T-helper 17 cell (primary cell): ENCODE data around the gene TLE1. TPM values are rescaled to one million over a fixed set of nuclear protein-coding genes. Genes with fewer than 3 reads are reported as not detected.
A peak's percentile ranks its signal among the peaks of the same experiment; 100 is the strongest.
"Not testable (repeated sequence)": the region's sequence is repeated elsewhere in the genome, so short reads cannot be mapped to it uniquely, and the experiment has no call there.

Source experiments
- ATAC-seq: fragments of 150-1000 bp; cut with Tn5 transposase; 2 replicates; pipeline ENCODE4 v1.10.0; 2021; ENCODE audit warnings: mild to moderate bottlenecking, moderate library complexity
- DNase-seq, 3 donors: peaks; one replicate each; pipeline versions ENCODE4 v3.0.0 to v3.0.0-alpha.2; 2020 to 2021
- H3K9me3 ChIP-seq: one replicate; pipeline ENCODE4 v1.7.0; 2013; ENCODE audit warnings: low read length, mild to moderate bottlenecking; ENCODE audit not compliant: control insufficient read depth, poor library complexity, severe bottlenecking
- H3K27ac Mint-ChIP-seq: one replicate; pipeline ENCODE4 v1.8.0; 2022; ENCODE audit warnings: mild to moderate bottlenecking, moderate library complexity, mixed read lengths
- H3K27me3 Mint-ChIP-seq: one replicate; pipeline ENCODE4 v1.8.0; 2022; ENCODE audit warnings: mixed read lengths
- H3K36me3 Mint-ChIP-seq: one replicate; pipeline ENCODE4 v1.8.0; 2022; ENCODE audit warnings: low read depth, mixed read lengths
- H3K4me1 Mint-ChIP-seq: one replicate; pipeline ENCODE4 v1.8.0; 2022; ENCODE audit warnings: mild to moderate bottlenecking, mixed read lengths
- H3K4me3 Mint-ChIP-seq: one replicate; pipeline ENCODE4 v1.8.0; 2022; ENCODE audit warnings: mild to moderate bottlenecking, moderate library complexity, mixed read lengths
- total RNA-seq, 4 donors: library from RNA in 2 of 4; stranded (reverse) in 2 of 4; gene quantifications; one replicate each; pipeline ENCODE4 v1.2.3 and lab custom pipeline; 2022 to 2026

Gene TLE1
- total RNA-seq, 2 donors from 2014 or later, result 2.2 to 3.4 TPM

- no peak overlapping the region for H3K4me3 Mint-ChIP-seq
- no peak for DNase-seq
- no peaks in the 10 kb centered on the region for H3K36me3 Mint-ChIP-seq
- no peaks in the 10 kb centered on the region for H3K27me3 Mint-ChIP-seq
- H3K27ac Mint-ChIP-seq, result no peak overlapping the region
- peaks cover 4% of the 10 kb centered on the region for H3K4me1 Mint-ChIP-seq
- H3K9me3 ChIP-seq, result no peaks in the 10 kb centered on the region
- peak; percentile 87 for ATAC-seq
Measured at GRCh38 chr9:81656004-81656403, 33.3 kb downstream of the TLE1 start.

- Mint-ChIP-seq H3K27ac (no peak overlapping the region), H3K27me3 (no peaks in the 10 kb centered on the region), H3K4me3 (no peak overlapping the region), H3K4me1 (peaks cover 4% of the 10 kb centered on the region), H3K36me3 (no peaks in the 10 kb centered on the region)
- DNase-seq (no peak), ATAC-seq (no peak)
- no peaks in the 10 kb centered on the region for H3K9me3 ChIP-seq
Measured at GRCh38 chr9:81653240-81653639, 36.1 kb downstream of the TLE1 start.

DNA sequence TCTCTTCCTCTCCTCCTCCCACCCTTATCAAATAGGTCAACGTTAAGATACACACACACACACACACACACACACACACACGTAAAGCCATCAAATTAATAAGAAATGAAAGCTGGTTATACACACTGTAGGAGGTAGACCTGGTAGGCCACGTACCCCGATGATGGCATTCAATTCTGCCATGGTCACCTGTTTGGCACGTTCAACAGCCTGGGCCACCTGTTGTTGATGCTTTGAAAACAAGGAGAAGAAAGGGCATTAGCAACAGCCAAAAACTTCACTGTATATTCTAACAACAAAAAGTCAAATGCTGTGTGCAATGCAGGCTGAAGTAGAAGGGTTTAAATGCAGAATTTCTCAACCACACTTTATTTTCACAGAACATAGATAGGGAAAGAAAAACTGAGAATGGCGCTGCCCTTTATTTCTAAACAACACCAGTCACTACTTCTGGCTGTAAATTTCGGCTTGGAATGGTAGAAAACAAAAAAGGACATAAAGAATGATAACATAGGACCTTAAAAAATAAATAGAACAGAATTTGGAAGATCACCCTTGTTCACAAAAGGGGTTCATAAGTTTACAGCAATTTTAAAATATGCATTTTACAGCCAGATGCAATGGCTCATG is 37.2 kb downstream of the TLE1 start:
- Mint-ChIP-seq H3K36me3 (no peaks in the 10 kb centered on the region), H3K4me1 (peaks cover 4% of the 10 kb centered on the region), H3K4me3 (no peak overlapping the region), H3K27ac (no peak overlapping the region), H3K27me3 (no peaks in the 10 kb centered on the region)
- no peak for DNase-seq
- no peaks in the 10 kb centered on the region for H3K9me3 ChIP-seq
- no peak for ATAC-seq

- H3K27ac Mint-ChIP-seq, result no peak overlapping the region
- H3K4me1 Mint-ChIP-seq, result peaks cover 4% of the 10 kb centered on the region
- no peak overlapping the region for H3K4me3 Mint-ChIP-seq
- H3K36me3 Mint-ChIP-seq, result no peaks in the 10 kb centered on the region
- DNase-seq (no peak), ATAC-seq (no peak)
- no peaks in the 10 kb centered on the region for H3K27me3 Mint-ChIP-seq
- no peaks in the 10 kb centered on the region for H3K9me3 ChIP-seq
Measured at GRCh38 chr9:81650586-81651515, 38.5 kb downstream of the TLE1 start.

GRCh38 chr9:81649475-81650240 is 39.7 kb downstream of the TLE1 start:
- no peaks in the 10 kb centered on the region for H3K9me3 ChIP-seq
- Mint-ChIP-seq H3K4me3 (no peak overlapping the region), H3K4me1 (no peaks in the 10 kb centered on the region), H3K36me3 (no peaks in the 10 kb centered on the region), H3K27me3 (no peaks in the 10 kb centered on the region), H3K27ac (no peak overlapping the region)
- no peak for ATAC-seq
- DNase-seq, result no peak

GRCh38 chr9:81648891-81649290 is 40.5 kb downstream of the TLE1 start:
- Mint-ChIP-seq H3K4me3 (no peak overlapping the region), H3K27ac (no peak overlapping the region), H3K36me3 (no peaks in the 10 kb centered on the region), H3K27me3 (no peaks in the 10 kb centered on the region), H3K4me1 (no peaks in the 10 kb centered on the region)
- ATAC-seq, result no peak
- DNase-seq, result no peak
- H3K9me3 ChIP-seq, result no peaks in the 10 kb centered on the region

- Mint-ChIP-seq H3K4me3 (no peak overlapping the region), H3K27ac (no peak overlapping the region), H3K4me1 (no peaks in the 10 kb centered on the region), H3K27me3 (no peaks in the 10 kb centered on the region), H3K36me3 (no peaks in the 10 kb centered on the region)
- no peak for ATAC-seq
- no peaks in the 10 kb centered on the region for H3K9me3 ChIP-seq
- DNase-seq, result no peak
Measured at GRCh38 chr9:81646337-81646736, 43.0 kb downstream of the TLE1 start.

GRCh38 chr9:81644513-81644912 is 44.8 kb downstream of the TLE1 start:
- H3K36me3 Mint-ChIP-seq, H3K4me1 Mint-ChIP-seq, ATAC-seq, H3K27me3 Mint-ChIP-seq, H3K27ac Mint-ChIP-seq, DNase-seq, H3K4me3 Mint-ChIP-seq, H3K9me3 ChIP-seq: not testable (repeated sequence)

GRCh38 chr9:81637276-81637675 is 52.1 kb downstream of the TLE1 start:
- no peaks in the 10 kb centered on the region for H3K9me3 ChIP-seq
- DNase-seq (no peak), ATAC-seq (no peak)
- Mint-ChIP-seq H3K27me3 (no peaks in the 10 kb centered on the region), H3K4me1 (no peaks in the 10 kb centered on the region), H3K27ac (no peak overlapping the region), H3K4me3 (no peak overlapping the region), H3K36me3 (no peaks in the 10 kb centered on the region)

DNA sequence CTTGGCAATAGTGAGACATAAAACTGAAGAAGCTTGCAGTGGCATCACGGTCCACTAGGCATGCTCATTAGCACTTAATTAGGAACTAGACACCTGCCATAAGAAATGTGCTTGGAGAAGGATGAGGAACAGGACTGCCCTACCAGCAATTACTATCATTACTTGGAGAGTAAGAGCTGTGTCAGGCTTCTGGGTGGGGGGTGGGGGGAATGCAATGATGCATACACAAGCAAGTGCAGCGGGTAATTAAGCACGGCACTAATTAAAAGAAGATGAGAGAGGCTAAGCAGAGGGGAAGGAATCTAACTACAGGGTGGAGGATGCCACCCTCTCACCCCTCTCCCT is 53.1 kb downstream of the TLE1 start:
- H3K4me1 Mint-ChIP-seq, result no peaks in the 10 kb centered on the region
- H3K4me3 Mint-ChIP-seq, result no peak overlapping the region
- H3K36me3 Mint-ChIP-seq, result no peaks in the 10 kb centered on the region
- no peak for ATAC-seq
- H3K27me3 Mint-ChIP-seq, result no peaks in the 10 kb centered on the region
- no peak overlapping the region for H3K27ac Mint-ChIP-seq
- no peak for DNase-seq
- H3K9me3 ChIP-seq, result no peaks in the 10 kb centered on the region

DNA sequence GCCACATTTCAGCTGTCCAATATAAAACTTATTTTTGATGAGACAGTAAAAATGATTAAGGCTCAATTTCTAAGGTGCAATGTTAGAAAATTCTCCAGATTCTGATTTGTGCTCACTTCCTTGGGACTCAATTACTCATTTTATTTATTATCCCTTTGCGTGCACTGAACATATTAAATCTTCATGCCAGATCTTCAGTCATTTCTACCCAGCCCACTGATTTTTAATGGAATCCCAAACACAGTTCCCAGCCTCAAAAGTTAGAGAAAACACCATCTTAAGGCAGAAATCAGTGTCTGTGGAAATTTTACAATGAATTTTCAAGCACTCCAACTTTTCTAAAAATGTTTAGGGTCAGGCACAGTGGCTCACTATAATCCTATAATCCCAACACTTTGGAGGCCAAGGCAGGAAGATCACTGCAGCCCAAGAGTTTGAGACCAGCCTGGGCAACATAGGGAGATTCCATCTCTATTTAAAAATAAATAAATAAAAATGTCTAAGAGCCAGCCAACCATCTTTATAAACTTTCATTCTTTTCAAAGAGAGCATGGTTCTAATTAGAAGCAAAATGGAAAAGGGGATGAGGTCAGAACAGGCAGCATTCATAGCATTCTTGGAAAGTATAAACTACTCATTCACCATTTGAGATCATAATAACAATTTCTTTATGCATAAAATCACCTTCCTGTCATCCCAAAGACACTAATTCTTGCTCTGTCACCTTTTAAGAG is 53.7 kb downstream of the TLE1 start:
- DNase-seq (no peak), ATAC-seq (no peak)
- no peaks in the 10 kb centered on the region for H3K4me1 Mint-ChIP-seq
- H3K36me3 Mint-ChIP-seq, result no peaks in the 10 kb centered on the region
- H3K4me3 Mint-ChIP-seq, result no peak overlapping the region
- no peaks in the 10 kb centered on the region for H3K27me3 Mint-ChIP-seq
- H3K9me3 ChIP-seq, result no peaks in the 10 kb centered on the region
- no peak overlapping the region for H3K27ac Mint-ChIP-seq

DNA sequence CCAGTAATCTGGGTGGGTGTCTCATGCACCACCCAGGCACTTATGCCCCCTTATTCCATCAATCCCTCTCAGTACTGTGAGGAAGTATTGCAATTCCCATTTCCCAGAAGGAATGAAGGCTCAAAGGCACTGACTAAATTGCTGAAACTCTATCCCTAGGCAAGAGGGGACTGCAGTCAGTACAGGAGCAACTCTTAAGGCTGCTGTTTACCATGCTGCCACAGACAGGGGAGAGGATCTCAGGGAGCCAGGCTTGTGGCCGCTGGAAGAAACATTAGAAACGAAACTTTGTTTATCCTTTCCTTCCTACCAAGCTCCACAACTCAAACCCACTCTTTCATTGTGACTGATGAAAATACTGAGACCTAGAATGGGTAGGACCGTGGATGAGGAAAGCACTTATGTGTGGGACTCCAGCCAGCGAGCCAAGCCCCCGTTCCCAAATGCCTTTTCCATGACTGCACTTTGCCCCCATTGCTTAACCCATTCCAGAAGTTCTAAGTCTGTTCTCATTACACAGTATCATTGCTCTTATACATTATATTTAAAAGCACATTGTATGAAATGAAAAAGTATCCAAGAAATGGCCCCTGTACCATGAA is 54.3 kb downstream of the TLE1 start:
- DNase-seq, result no peak
- H3K27me3 Mint-ChIP-seq, result no peaks in the 10 kb centered on the region
- ATAC-seq, result no peak
- H3K27ac Mint-ChIP-seq, result no peak overlapping the region
- no peak overlapping the region for H3K4me3 Mint-ChIP-seq
- H3K4me1 Mint-ChIP-seq, result no peaks in the 10 kb centered on the region
- no peaks in the 10 kb centered on the region for H3K9me3 ChIP-seq
- H3K36me3 Mint-ChIP-seq, result no peaks in the 10 kb centered on the region
